Measurements from ENCODE around the gene ATP5F1B. TPM values are rescaled to one million over a fixed set of nuclear protein-coding genes. Genes with fewer than 3 reads are reported as not detected.
A peak's percentile ranks its signal among the peaks of the same experiment; 100 is the strongest.

The ATP5F1B gene
- total and polyA plus RNA-seq, 2 of the 8 experiments (the other 6 are each of a cell fraction or from before 2014, with no cell fraction given), result 900 to 1,522 TPM

DNA sequence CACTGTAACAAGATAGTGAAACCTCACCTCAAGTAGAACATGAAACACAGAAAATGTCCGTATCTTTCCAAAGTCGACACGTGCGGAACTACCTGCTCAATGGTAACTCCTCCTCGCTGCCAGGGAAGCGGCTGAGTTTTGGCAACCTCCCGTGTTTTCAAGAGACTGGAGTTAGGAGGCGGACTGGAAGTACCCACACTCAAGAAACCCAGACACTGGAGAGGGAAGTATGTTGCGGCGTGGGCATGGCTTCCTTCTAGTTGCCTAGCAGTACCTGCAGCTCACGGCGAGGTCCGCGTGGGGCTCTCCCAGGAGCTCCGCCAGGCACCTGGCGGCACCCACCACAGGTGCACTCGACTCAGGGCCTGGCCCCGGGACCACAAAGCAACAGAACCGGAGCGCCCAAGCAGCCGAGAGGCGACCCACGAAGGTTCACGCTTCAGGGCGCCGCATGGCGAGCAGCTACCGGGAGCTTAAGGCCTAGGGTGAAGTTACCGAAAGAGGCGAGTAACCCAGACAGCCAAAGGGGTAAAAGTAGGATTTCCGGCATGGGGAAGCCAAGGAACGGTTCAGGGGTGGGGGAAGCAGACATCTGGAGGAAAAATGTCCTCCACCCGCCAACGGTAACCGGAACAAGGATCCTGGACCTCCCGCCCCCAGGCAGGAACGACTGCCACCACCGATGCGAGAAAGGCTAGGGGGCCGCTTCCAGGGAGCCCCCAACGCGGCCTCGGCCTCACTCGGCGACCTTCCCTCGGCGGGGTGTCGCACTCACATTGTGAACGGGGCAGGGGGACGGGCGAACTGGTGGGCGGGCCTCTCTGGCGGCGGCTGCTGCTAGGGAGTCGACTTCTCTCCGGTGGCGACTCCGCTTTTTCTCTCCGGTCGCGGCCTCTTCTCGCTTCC, 41.7 kb upstream of the ATP5F1B start (continued):
- TF ChIP-seq, protein P1, sequence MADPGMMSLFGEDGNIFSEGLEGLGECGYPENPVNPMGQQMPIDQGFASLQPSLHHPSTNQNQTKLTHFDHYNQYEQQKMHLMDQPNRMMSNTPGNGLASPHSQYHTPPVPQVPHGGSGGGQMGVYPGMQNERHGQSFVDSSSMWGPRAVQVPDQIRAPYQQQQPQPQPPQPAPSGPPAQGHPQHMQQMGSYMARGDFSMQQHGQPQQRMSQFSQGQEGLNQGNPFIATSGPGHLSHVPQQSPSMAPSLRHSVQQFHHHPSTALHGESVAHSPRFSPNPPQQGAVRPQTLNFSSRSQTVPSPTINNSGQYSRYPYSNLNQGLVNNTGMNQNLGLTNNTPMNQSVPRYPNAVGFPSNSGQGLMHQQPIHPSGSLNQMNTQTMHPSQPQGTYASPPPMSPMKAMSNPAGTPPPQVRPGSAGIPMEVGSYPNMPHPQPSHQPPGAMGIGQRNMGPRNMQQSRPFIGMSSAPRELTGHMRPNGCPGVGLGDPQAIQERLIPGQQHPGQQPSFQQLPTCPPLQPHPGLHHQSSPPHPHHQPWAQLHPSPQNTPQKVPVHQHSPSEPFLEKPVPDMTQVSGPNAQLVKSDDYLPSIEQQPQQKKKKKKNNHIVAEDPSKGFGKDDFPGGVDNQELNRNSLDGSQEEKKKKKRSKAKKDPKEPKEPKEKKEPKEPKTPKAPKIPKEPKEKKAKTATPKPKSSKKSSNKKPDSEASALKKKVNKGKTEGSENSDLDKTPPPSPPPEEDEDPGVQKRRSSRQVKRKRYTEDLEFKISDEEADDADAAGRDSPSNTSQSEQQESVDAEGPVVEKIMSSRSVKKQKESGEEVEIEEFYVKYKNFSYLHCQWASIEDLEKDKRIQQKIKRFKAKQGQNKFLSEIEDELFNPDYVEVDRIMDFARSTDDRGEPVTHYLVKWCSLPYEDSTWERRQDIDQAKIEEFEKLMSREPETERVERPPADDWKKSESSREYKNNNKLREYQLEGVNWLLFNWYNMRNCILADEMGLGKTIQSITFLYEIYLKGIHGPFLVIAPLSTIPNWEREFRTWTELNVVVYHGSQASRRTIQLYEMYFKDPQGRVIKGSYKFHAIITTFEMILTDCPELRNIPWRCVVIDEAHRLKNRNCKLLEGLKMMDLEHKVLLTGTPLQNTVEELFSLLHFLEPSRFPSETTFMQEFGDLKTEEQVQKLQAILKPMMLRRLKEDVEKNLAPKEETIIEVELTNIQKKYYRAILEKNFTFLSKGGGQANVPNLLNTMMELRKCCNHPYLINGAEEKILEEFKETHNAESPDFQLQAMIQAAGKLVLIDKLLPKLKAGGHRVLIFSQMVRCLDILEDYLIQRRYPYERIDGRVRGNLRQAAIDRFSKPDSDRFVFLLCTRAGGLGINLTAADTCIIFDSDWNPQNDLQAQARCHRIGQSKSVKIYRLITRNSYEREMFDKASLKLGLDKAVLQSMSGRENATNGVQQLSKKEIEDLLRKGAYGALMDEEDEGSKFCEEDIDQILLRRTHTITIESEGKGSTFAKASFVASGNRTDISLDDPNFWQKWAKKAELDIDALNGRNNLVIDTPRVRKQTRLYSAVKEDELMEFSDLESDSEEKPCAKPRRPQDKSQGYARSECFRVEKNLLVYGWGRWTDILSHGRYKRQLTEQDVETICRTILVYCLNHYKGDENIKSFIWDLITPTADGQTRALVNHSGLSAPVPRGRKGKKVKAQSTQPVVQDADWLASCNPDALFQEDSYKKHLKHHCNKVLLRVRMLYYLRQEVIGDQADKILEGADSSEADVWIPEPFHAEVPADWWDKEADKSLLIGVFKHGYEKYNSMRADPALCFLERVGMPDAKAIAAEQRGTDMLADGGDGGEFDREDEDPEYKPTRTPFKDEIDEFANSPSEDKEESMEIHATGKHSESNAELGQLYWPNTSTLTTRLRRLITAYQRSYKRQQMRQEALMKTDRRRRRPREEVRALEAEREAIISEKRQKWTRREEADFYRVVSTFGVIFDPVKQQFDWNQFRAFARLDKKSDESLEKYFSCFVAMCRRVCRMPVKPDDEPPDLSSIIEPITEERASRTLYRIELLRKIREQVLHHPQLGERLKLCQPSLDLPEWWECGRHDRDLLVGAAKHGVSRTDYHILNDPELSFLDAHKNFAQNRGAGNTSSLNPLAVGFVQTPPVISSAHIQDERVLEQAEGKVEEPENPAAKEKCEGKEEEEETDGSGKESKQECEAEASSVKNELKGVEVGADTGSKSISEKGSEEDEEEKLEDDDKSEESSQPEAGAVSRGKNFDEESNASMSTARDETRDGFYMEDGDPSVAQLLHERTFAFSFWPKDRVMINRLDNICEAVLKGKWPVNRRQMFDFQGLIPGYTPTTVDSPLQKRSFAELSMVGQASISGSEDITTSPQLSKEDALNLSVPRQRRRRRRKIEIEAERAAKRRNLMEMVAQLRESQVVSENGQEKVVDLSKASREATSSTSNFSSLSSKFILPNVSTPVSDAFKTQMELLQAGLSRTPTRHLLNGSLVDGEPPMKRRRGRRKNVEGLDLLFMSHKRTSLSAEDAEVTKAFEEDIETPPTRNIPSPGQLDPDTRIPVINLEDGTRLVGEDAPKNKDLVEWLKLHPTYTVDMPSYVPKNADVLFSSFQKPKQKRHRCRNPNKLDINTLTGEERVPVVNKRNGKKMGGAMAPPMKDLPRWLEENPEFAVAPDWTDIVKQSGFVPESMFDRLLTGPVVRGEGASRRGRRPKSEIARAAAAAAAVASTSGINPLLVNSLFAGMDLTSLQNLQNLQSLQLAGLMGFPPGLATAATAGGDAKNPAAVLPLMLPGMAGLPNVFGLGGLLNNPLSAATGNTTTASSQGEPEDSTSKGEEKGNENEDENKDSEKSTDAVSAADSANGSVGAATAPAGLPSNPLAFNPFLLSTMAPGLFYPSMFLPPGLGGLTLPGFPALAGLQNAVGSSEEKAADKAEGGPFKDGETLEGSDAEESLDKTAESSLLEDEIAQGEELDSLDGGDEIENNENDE (IDR thresholded peaks at IDR 0.05; ENCODE audit: insufficient replicate concordance, low read length), result no peak
- TF ChIP-seq RFX5 (IDR thresholded peaks at IDR 0.05; ENCODE audit: borderline replicate concordance, low read depth, low read length) (0 out of 2 replicates have a peak, but pooled peaks have one; percentile 9), SRF (IDR thresholded peaks at IDR 0.05; ENCODE audit: low read depth, low read length) (no peak), EGR1 (IDR thresholded peaks at IDR 0.05; ENCODE audit: borderline replicate concordance, low read depth, low read length) (no peak), JUND (IDR thresholded peaks at IDR 0.05; ENCODE audit: low read length) (no peak), GABPA (IDR thresholded peaks at IDR 0.05; ENCODE audit: borderline replicate concordance, insufficient read depth, low read length) (no peak), EZH2 (IDR thresholded peaks at IDR 0.05; ENCODE audit: low read depth, low read length, severe bottlenecking) (no peak), HDAC6 (IDR thresholded peaks at IDR 0.05; ENCODE audit: low read depth, low read length) (no peak)
- TF ChIP-seq, protein P2, sequence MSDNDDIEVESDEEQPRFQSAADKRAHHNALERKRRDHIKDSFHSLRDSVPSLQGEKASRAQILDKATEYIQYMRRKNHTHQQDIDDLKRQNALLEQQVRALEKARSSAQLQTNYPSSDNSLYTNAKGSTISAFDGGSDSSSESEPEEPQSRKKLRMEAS (IDR thresholded peaks at IDR 0.05), result no peak; the same call in 1 of the 2 replicates
